GM19023 (cell line): Measurements from ENCODE around the gene NDUFA5.
"Not testable (repeated sequence)": the region's sequence is repeated elsewhere in the genome, so short reads cannot be mapped to it uniquely, and the experiment has no call there.

Experiments used
- ATAC-seq: cut with Tn5 transposase; IDR thresholded peaks from one replicate; pipeline ENCODE4 v1.9.1; 2021; ENCODE audit warnings: mild to moderate bottlenecking, moderate library complexity; ENCODE audit not compliant: unreplicated experiment

Gene NDUFA5

DNA sequence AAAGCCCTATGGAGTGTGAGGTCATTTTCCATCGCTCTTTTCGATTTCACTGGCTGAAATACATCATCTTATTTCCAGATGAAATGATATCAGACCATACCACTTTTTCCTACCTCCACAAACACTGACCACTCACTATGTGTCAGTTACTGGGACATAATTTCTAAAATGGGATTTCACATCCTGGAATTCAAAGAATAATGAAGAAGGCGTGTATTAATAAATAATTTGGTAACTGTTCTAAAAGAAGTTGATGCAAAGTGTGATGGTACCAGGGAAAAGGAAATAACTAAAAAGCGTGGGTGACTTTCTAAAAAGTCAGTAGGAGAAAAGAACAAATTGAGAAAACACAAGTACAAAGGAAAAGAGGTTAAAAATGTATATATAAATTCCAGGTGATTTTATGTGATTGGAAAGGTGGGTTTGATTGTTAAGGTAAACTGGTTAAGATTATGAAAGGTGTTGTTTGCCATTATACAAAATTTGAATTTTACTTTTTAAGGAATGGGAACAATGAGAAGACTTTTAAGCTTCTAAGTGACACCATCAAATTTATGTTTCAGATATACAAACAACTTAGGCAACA is 764 bp upstream of the NDUFA5 start:
- no peak for ATAC-seq

- no peak for ATAC-seq
Measured at GRCh38 chr7:123557016-123557397, 611 bp downstream of the NDUFA5 start.

GRCh38 chr7:123555484-123555883 is 2.1 kb downstream of the NDUFA5 start:
- no peak for ATAC-seq

GRCh38 chr7:123553159-123553558 is 4.5 kb downstream of the NDUFA5 start:
- ATAC-seq = no peak

DNA sequence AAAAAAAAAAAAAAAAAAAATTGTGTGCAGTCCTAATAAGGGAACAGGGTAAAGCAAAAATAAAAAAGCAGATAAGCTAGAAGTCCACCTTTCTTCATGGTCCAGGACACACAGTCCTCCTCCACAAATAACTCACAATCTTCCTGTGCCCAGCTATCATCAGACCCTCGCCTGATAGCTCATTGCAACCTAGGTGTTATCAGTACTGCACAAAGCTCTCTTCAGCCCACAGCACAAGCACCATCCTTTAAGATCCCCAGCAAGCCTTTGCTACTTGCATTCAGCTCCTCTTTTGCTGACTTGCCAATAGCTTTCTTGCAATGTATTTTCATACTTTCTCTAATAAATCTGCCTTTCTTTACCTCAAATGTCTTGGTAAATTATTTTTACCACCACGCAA is 5.0 kb downstream of the NDUFA5 start:
- no peak for ATAC-seq

- not testable (repeated sequence) for ATAC-seq
Measured at GRCh38 chr7:123552134-123552533, 5.5 kb downstream of the NDUFA5 start.

- no peak for ATAC-seq
Measured at GRCh38 chr7:123548406-123548805, 9.2 kb downstream of the NDUFA5 start.

DNA sequence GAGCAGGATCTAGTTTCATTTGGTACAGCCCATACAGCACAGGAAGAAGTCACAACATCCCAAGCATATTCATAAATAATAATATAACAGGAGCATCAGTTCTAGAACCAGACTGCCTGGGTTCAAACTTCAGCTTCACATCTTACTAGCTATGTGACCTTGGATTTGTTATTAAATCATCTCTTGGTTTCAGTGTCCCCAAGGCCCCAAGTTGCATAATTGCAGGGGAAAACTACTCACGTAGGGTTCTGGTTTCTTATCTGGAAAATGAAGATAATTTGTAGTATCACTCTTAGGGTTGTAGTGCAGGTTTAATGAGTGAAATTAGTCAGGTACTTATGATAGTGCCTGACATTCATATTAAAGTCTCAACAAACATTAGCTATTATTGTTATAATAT is 17.7 kb downstream of the NDUFA5 start:
- no peak for ATAC-seq

DNA sequence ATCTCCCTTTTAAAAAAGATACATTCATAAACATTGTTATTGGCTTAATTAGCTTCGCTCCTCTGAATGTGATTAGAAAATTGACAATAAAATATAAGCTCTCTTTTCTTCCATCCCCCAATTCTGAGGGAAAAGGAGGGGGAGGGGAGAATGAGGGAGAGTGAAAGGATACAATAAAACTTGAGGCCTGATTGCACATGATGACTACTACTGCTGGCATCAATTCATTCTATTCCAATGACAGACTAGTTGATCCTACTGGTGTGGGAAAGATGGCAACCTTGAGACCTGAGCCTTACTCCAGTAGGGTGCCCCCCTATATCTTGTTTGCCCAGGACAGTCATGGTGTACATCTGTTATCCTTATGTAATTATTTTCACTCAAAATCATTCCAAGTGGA is 18.7 kb downstream of the NDUFA5 start:
- ATAC-seq = no peak

DNA sequence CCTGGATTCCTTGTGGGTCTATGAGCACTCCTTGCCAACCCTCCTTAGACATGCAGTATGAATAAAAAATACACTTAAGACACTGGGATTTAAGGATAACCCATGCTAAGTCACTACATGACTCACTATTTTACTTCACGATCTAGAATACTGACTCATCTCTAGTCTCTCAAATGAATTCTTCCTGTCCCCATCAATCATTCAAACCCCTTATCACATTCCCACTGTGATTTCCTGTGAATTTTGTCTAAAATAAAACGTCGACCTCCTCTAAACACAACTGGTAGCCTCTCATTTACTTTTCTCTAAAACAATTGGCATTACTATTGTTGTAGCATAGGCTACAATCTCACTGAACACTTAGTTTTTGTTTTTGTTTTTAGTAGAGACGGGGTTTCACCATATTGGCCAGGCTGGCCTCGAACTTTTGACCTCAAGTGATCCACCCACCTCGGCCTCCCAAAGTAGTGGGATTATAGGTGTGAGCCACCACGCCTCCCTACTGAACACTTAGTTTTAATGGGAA is 19.4 kb downstream of the NDUFA5 start:
- no peak for ATAC-seq

DNA sequence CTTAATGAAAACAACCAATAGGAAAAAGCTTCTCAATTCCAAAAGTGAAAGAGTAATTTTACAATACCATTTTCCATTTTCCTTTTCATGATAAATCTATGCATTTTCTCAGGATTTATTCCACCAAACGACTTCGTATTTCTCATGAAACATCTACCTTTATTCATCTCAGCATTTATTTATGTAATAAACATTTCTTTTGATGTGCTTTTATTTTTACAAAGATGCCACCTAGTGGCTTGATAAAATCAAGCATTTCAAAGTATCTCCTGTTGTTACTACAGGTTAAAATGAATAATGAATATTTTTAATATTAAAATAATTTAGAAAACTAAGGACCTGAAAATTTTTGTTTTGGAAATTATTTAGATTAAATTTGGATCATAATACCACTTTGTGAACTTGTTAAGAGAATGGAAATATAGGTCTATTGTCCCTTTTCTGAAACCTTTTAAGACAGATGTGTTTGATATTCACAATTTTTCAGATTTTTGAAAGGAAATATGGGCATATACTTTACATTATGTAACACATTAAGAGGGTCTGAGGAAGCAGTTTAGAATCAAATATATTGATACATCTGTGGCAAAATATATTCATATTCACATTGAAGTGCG is 20.5 kb downstream of the NDUFA5 start:
- ATAC-seq = no peak

DNA sequence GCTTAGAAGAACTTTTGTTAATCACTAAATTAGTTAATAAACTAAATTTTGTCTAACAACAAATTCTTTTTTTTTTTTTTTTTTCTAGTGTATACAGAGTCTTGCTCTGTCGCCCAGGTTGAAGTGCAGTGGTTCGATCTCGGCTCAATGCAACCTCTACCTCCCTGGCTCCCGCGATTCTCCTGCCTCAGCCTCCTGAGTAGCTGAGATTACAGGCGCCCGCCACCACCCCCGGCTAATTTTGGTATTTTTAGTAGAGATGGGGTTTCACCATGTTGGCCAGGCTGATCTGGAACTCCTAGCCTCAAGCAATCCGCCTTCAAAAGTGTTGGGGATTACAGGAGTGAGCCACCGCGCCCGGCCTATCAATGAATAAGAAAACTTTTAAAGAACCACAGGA is 22.1 kb downstream of the NDUFA5 start:
- no peak for ATAC-seq

- peak; percentile 82 for ATAC-seq
Measured at GRCh38 chr7:123534383-123535260, 23.0 kb downstream of the NDUFA5 start, which contains the start of gene IQUB. Gene IQUB (minus strand): TSS chr7:123534595. CDS start chr7:123512340, 22,255 bp downstream.

GRCh38 chr7:123533929-123534382 is 23.7 kb downstream of the NDUFA5 start:
- ATAC-seq = peak; percentile 14

GRCh38 chr7:123533553-123533917 is 24.1 kb downstream of the NDUFA5 start:
- no peak for ATAC-seq

- ATAC-seq = peak; percentile 24
Measured at GRCh38 chr7:123532788-123533552, 24.6 kb downstream of the NDUFA5 start.

DNA sequence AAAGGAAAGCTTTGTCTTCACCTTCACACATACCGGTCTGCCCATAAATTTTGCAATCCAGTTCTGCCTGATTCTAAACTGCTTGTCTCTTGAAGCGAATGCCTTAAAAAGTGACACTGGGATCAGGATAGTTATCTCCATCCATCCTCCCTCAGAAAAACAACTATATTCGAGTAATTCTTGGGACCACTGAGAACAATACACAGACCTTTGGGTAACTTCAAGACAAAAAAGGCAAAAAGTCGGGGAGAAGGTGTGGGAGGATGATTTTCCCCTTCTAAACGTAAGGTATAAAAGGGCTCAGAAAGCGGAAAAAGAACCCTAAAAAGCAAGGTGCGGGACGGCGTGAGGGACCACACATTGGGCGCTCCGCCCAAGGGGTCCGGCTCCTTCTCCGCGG is 25.3 kb downstream of the NDUFA5 start:
- ATAC-seq = peak; percentile 6

DNA sequence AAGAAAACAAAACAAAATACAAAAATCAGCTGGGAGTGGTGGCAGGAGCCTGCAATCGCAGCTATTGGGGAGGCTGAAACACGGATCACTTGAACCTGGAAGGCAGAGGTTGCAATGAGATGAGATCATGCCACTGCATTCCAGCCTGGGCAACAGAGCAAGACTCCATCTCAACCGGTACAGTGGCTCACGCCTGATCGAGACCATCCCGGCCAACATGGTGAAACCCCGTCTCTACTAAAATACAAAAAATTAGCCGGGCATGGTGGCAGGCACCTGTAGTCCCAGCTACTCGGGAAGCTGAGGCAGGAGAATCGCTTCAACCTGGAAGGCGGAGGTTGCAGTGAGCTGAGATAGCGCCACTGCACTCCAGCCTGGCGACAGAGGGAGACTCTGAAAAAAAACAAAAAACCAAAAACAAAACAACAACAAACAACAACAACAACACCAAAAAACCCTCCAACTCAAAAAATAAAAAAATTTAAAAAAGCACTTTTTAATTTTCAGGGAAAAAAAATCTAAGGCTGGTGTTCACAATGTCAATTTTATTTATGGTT is 27.5 kb downstream of the NDUFA5 start:
- ATAC-seq = not testable (repeated sequence)

DNA sequence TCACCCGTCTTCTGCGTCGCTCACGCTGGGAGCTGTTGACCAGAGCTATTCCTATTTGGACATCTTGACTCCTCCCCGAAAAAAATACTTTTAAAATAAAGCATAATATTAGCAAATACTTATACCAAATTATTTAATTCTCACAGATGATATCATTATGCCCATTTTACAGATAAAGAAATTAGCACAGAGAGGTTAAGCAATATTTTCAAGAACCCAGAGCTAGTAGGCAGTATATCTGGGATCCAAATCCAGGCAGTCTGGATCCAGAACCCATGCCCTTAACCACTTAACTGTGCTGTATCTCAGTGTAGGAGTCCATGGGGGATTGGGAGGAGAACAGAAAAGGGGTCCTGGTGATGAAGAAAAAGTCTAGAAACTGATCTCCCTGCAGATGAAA is 29.4 kb downstream of the NDUFA5 start:
- ATAC-seq = no peak

DNA sequence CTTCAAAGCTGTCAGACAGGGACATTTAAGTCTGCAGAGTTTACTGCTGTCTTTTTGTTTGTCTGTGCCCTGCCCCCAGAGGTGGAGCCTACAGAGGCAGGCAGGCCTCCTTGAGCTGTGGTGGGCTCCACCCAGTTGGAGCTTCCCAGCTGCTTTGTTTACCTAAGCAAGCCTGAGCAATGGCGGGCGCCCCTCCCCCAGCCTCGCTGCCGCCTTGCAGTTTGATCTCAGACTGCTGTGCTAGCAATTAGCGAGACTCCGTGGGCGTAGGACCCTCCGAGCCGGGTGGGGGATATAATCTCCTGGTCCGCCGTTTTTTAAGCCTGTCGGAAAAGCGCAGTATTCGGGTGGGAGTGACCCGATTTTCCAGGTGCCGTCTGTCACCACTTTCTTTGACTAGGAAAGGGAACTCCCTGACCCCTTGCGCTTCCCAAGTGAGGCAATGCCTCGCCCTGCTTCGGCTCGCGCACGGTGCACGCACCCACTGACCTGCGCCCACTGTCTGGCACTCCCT is 29.8 kb downstream of the NDUFA5 start:
- ATAC-seq = not testable (repeated sequence)
